HCT116 (cell line): ENCODE data around the gene THRB. TPM values are rescaled to one million over a fixed set of nuclear protein-coding genes. Genes with fewer than 3 reads are reported as not detected.

Experiments used
- ATAC-seq: fragments of 200-7000 bp; cut with Tn5 transposase; 2 replicates; pipeline ENCODE4 v1.9.1; 2020; ENCODE audit warnings: mild to moderate bottlenecking, moderate library complexity
- BruUV-seq: library from RNA; stranded (reverse); fragments of 400-500 nt; replicated peaks from 2 replicates; lab custom pipeline; 2021; lab: Mats Ljungman, UMichigan
- CTCF ChIA-PET: fragments of 300-600 bp; sonication (Branson Sonifier 250); formaldehyde crosslinking; loops from one replicate; lab custom pipeline; 2021; ENCODE audit warnings: antibody characterized with exemption; lab: Charles Lee
- POLR2A ChIA-PET: fragments of 300-600, 350-600 bp; sonication (Branson Sonifier 250); formaldehyde crosslinking; loops from one replicate; lab custom pipeline; 2021; ENCODE audit warnings: antibody characterized with exemption; lab: Charles Lee
- RAD21 ChIA-PET, 2 experiments: fragments of 300-600 bp; sonication (Branson Sonifier 250); formaldehyde crosslinking; loops; one replicate each; lab custom pipeline; 2023; ENCODE audit warnings: low total read pairs in 2 of 2; ENCODE audit not compliant: uncharacterized antibody in 2 of 2, unreplicated experiment in 2 of 2, low non-redundant PET in 1 of 2; lab: Charles Lee
- DNase-seq: peaks from one replicate; pipeline ENCODE4 v3.0.0-alpha.2; 2010; ENCODE audit warnings: low read depth, low spot score
- H2AFZ ChIP-seq: fragments of 200-600 bp; shearing (Covaris generic), sonication (generic); 2 replicates; pipeline ENCODE4 v1.6.1; 2017; ENCODE audit warnings: low read depth, mixed run types, mixed read lengths, antibody characterized with exemption, low read length; ENCODE audit not compliant: poor library complexity, severe bottlenecking
- H3K27ac ChIP-seq: 2 replicates; pipeline ENCODE4 v1.5.1; 2012; ENCODE audit warnings: low read depth, low read length
- H3K27me3 ChIP-seq: fragments of 200-600 bp; sonication (generic); 2 replicates; pipeline ENCODE4 v1.6.1; 2016; ENCODE audit warnings: mixed run types, low read length, mixed read lengths; ENCODE audit not compliant: insufficient read depth
- H3K36me3 ChIP-seq, 2 experiments: fragments of 200-500 bp in 1 of 2; fragments of 200-600 bp in 1 of 2; sonication (Bioruptor generic) in 1 of 2; sonication (generic) in 1 of 2; 2 replicates each; pipeline versions ENCODE4 v1.5.1 to v1.6.1; 2014 to 2016; ENCODE audit warnings: low read length in 2 of 2, inconsistent platforms in 1 of 2, mixed read lengths in 1 of 2, mixed run types in 1 of 2; ENCODE audit not compliant: insufficient read depth in 2 of 2, control insufficient read depth in 1 of 2
- H3K4me1 ChIP-seq, 2 experiments: fragments of 200-600 bp in 1 of 2; sonication (generic) in 1 of 2; 2 replicates each; pipeline versions ENCODE4 v1.5.1 to v1.6.1; 2012 to 2017; ENCODE audit warnings: low read length in 2 of 2, inconsistent platforms in 1 of 2, mild to moderate bottlenecking in 1 of 2, mixed read lengths in 1 of 2, mixed run types in 1 of 2, moderate library complexity in 1 of 2; ENCODE audit not compliant: insufficient read depth in 2 of 2, control insufficient read depth in 1 of 2
- H3K4me2 ChIP-seq: fragments of 200-600 bp; sonication (generic); 2 replicates; pipeline ENCODE4 v1.6.1; 2017; ENCODE audit warnings: mixed run types, low read length, mixed read lengths
- H3K4me3 ChIP-seq, 2 experiments: fragments of 200-600 bp in 1 of 2; sonication (generic) in 1 of 2; replicated peaks in 1 of 2; 2 replicates each; pipeline ENCODE4 v1.5.1; 2011 to 2016; ENCODE audit warnings: low read length in 2 of 2, control low read depth in 1 of 2, low read depth in 1 of 2, mild to moderate bottlenecking in 1 of 2, mixed read lengths in 1 of 2, mixed run types in 1 of 2
- H3K79me2 ChIP-seq: fragments of 200-600 bp; sonication (generic); 2 replicates; pipeline ENCODE4 v1.6.1; 2017; ENCODE audit warnings: mild to moderate bottlenecking, mixed run types, low read length, moderate library complexity, mixed read lengths; ENCODE audit not compliant: insufficient read depth
- H3K9ac ChIP-seq: fragments of 200-600 bp; sonication (generic); 2 replicates; pipeline ENCODE4 v1.6.1; 2016; ENCODE audit warnings: low read length, mixed read lengths
- H3K9me2 ChIP-seq: fragments of 200-600 bp; sonication (generic), shearing (Covaris generic); 2 replicates; pipeline ENCODE4 v1.6.1; 2017; ENCODE audit warnings: mixed run types, mild to moderate bottlenecking, moderate library complexity; ENCODE audit not compliant: insufficient read depth
- H3K9me3 ChIP-seq, 2 experiments: fragments of 200-500 bp in 1 of 2; fragments of 200-600 bp in 1 of 2; sonication (Bioruptor generic) in 1 of 2; sonication (generic) in 1 of 2; 2 replicates each; pipeline ENCODE4 v1.6.1; 2014 to 2017; ENCODE audit warnings: low read length in 2 of 2, mixed read lengths in 2 of 2, inconsistent platforms in 1 of 2, low read depth in 1 of 2, mild to moderate bottlenecking in 1 of 2, mixed run types in 1 of 2, moderate library complexity in 1 of 2; ENCODE audit not compliant: control insufficient read depth in 1 of 2, insufficient read depth in 1 of 2
- H4K20me1 ChIP-seq: fragments of 200-600 bp; sonication (generic), shearing (Covaris generic); 2 replicates; pipeline ENCODE4 v1.6.1; 2017; ENCODE audit warnings: mixed run types, mild to moderate bottlenecking, moderate library complexity; ENCODE audit not compliant: insufficient read depth
- CBX3 ChIP-seq: IDR thresholded peaks from 2 replicates; pipeline ENCODE4 v1.6.1; 2012; ENCODE audit warnings: low read depth
- CEBPB ChIP-seq: IDR thresholded peaks from 2 replicates; pipeline ENCODE4 v1.6.1; 2012; ENCODE audit warnings: low read depth
- ELF1 ChIP-seq: IDR thresholded peaks from 2 replicates; pipeline ENCODE4 v1.6.1; 2012; ENCODE audit warnings: low read depth, borderline replicate concordance
- EZH2phosphoT487 ChIP-seq: fragments of 200-600 bp; IDR thresholded peaks from 2 replicates; pipeline ENCODE4 v1.6.1; 2018; ENCODE audit warnings: antibody characterized with exemption, borderline replicate concordance
- SIN3A ChIP-seq: IDR thresholded peaks from 2 replicates; pipeline ENCODE4 v1.6.1; 2012; ENCODE audit warnings: low read depth
- SRF ChIP-seq: IDR thresholded peaks from 2 replicates; pipeline ENCODE4 v1.6.1; 2012; ENCODE audit warnings: low read depth
- TCF7L2 ChIP-seq: IDR thresholded peaks from 2 replicates; pipeline ENCODE4 v1.7.0; 2011; ENCODE audit warnings: borderline replicate concordance, inconsistent platforms; ENCODE audit not compliant: insufficient read depth, insufficient read length; ENCODE audit errors: extremely low read depth
- YY1 ChIP-seq: IDR thresholded peaks from 2 replicates; pipeline ENCODE4 v1.6.1; 2011; ENCODE audit warnings: low read length, low read depth, moderate library complexity, mild to moderate bottlenecking; ENCODE audit not compliant: insufficient replicate concordance; ENCODE audit errors: extremely low read depth
- ZNF274 ChIP-seq: fragments of 200-500 bp; sonication (Bioruptor generic); IDR thresholded peaks from 2 replicates; pipeline ENCODE4 v1.6.1; 2014; ENCODE audit warnings: mild to moderate bottlenecking, low read depth, low read length, inconsistent platforms
- intact Hi-C: fragments of 100-400 bp; cut with micrococcal nuclease; formaldehyde crosslinking; loops from 2 replicates; pipeline ENCODE4 v1.10.0; 2022
- total RNA-seq: library from RNA; stranded (reverse); gene quantifications from one replicate; pipeline ENCODE4 v1.2.1, GENCODE V29; 2021; ENCODE audit not compliant: unreplicated experiment
- TF ChIP-seq, protein P1 (sequence below): IDR thresholded peaks from 2 replicates; pipeline ENCODE4 v1.6.1; 2012
- TF ChIP-seq, protein P2 (sequence below), 3 experiments: fragments of 200-600 bp in 1 of 3; sonication (generic) in 1 of 3; IDR thresholded peaks in 2 of 3; conservative IDR thresholded peaks in 1 of 3; 2 replicates each; pipeline ENCODE4 v1.5.1; 2012 to 2017; ENCODE audit warnings: low read depth in 2 of 3, low read length in 2 of 3, antibody characterized with exemption in 1 of 3, borderline replicate concordance in 1 of 3, control low read depth in 1 of 3, mild to moderate bottlenecking in 1 of 3, mixed read lengths in 1 of 3, mixed run types in 1 of 3, moderate library complexity in 1 of 3; ENCODE audit not compliant: insufficient read depth in 1 of 3
- TF ChIP-seq, protein P3 (sequence below): IDR thresholded peaks from 2 replicates; pipeline ENCODE4 v1.6.1; 2011; ENCODE audit warnings: mild to moderate bottlenecking, low read length, moderate library complexity; ENCODE audit not compliant: insufficient replicate concordance; ENCODE audit errors: extremely low read depth

The THRB gene
- total RNA-seq, 1 experiment from 2014 or later, result 2.5 TPM

DNA sequence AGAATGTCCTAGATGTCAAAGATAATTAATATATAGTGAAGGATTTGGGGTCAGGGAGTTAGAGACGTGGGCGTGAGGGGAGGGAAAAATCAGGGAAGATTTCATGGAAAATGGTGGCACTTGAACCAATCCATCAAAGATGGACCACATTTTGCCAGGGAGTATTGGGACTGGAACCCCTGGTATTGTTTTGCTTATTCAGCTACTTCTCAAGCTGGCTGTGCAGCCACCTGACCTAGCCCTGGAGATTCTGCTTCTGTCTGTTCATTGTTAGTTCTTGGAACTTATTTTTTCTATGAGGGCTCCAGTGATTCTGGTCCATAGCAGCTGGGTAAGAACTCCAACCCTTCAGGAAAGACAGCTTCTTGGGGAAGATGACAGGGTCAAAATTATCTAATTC is 3.3 kb upstream of the THRB start:
- ChIA-PET CTCF (no interaction called here), POLR2A (no interaction called here)
- intact Hi-C loops, result no loop called here

More for the DNA sequence above, 3.3 kb upstream of the THRB start:
- Histone ChIP-seq H3K27me3 (no peaks in the 10 kb centered on the region; the same call in 1 of the 2 replicates), H3K9me3 (no peaks in the 10 kb centered on the region), H3K4me1 (peaks cover 8 to 26% of the 10 kb centered on the region in 2 experiments; a peak in 3 of 4 replicates), H3K36me3 (no peaks in the 10 kb centered on the region), H3K9ac (no peak overlapping the region), H3K9me2 (no peaks in the 10 kb centered on the region), H3K4me3 (no peak overlapping the region), H3K79me2 (no peaks in the 10 kb centered on the region), H3K27ac (no peak overlapping the region), H3K4me2 (no peak overlapping the region), H2AFZ (no peak overlapping the region), H4K20me1 (no peaks in the 10 kb centered on the region)
- RAD21 ChIA-PET, result no interaction called here
- DNase-seq, result no peak
- ATAC-seq, result no peak
- BruUV-seq, result no TSS peak
- TF ChIP-seq, protein P1, sequence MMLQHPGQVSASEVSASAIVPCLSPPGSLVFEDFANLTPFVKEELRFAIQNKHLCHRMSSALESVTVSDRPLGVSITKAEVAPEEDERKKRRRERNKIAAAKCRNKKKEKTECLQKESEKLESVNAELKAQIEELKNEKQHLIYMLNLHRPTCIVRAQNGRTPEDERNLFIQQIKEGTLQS, result no peak
- TF ChIP-seq, protein P2, sequence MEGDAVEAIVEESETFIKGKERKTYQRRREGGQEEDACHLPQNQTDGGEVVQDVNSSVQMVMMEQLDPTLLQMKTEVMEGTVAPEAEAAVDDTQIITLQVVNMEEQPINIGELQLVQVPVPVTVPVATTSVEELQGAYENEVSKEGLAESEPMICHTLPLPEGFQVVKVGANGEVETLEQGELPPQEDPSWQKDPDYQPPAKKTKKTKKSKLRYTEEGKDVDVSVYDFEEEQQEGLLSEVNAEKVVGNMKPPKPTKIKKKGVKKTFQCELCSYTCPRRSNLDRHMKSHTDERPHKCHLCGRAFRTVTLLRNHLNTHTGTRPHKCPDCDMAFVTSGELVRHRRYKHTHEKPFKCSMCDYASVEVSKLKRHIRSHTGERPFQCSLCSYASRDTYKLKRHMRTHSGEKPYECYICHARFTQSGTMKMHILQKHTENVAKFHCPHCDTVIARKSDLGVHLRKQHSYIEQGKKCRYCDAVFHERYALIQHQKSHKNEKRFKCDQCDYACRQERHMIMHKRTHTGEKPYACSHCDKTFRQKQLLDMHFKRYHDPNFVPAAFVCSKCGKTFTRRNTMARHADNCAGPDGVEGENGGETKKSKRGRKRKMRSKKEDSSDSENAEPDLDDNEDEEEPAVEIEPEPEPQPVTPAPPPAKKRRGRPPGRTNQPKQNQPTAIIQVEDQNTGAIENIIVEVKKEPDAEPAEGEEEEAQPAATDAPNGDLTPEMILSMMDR (IDR thresholded peaks at IDR 0.05 in 2 of 3, conservative IDR thresholded peaks at IDR 0.05 in 1 of 3; ENCODE audit: borderline replicate concordance in 1 of 3, insufficient read depth in 1 of 3, low read depth in 2 of 3, low read length in 2 of 3), result no peak
- TF ChIP-seq SIN3A (no peak), CEBPB (no peak), YY1 (no peak), EZH2phosphoT487 (no peak), SRF (no peak), TCF7L2 (no peak), ELF1 (no peak), ZNF274 (no peak), CBX3 (no peak)
- TF ChIP-seq, protein P3, sequence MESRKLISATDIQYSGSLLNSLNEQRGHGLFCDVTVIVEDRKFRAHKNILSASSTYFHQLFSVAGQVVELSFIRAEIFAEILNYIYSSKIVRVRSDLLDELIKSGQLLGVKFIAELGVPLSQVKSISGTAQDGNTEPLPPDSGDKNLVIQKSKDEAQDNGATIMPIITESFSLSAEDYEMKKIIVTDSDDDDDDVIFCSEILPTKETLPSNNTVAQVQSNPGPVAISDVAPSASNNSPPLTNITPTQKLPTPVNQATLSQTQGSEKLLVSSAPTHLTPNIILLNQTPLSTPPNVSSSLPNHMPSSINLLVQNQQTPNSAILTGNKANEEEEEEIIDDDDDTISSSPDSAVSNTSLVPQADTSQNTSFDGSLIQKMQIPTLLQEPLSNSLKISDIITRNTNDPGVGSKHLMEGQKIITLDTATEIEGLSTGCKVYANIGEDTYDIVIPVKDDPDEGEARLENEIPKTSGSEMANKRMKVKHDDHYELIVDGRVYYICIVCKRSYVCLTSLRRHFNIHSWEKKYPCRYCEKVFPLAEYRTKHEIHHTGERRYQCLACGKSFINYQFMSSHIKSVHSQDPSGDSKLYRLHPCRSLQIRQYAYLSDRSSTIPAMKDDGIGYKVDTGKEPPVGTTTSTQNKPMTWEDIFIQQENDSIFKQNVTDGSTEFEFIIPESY, result no peak
